Karpas-422 (cell line): ENCODE results near the gene TSNAX. TPM values are rescaled to one million over a fixed set of nuclear protein-coding genes. Genes with fewer than 3 reads are reported as not detected.

Source experiments
- DNase-seq: peaks from one replicate; pipeline ENCODE4 v3.0.0-alpha.2; 2015
- H2AFZ ChIP-seq: fragments of 200-600 bp; sonication (generic); 2 replicates; pipeline ENCODE4 v1.6.1; 2014; ENCODE audit warnings: antibody characterized with exemption, low read length, mixed read lengths
- H3K27ac ChIP-seq: fragments of 200-600 bp; sonication (generic); 2 replicates; pipeline ENCODE4 v1.5.1; 2014; ENCODE audit warnings: mild to moderate bottlenecking, low read length, moderate library complexity
- H3K27me3 ChIP-seq: fragments of 200-600 bp; sonication (generic); 2 replicates; pipeline ENCODE4 v1.6.1; 2014; ENCODE audit warnings: low read length, mixed read lengths
- H3K36me3 ChIP-seq: fragments of 200-600 bp; sonication (generic); 2 replicates; pipeline ENCODE4 v1.6.1; 2014; ENCODE audit warnings: low read length, mixed read lengths; ENCODE audit not compliant: insufficient read depth
- H3K4me1 ChIP-seq: fragments of 200-600 bp; sonication (generic); 2 replicates; pipeline ENCODE4 v1.6.1; 2014; ENCODE audit warnings: mild to moderate bottlenecking, low read length, mixed read lengths
- H3K4me2 ChIP-seq: fragments of 200-600 bp; sonication (generic); 2 replicates; pipeline ENCODE4 v1.6.1; 2014; ENCODE audit warnings: low read length, low read depth, mild to moderate bottlenecking; ENCODE audit not compliant: poor library complexity, severe bottlenecking
- H3K4me3 ChIP-seq: fragments of 200-600 bp; sonication (generic); 2 replicates; pipeline ENCODE4 v1.5.1; 2014; ENCODE audit warnings: mild to moderate bottlenecking, antibody characterized with exemption, low read length, mixed read lengths
- H3K79me2 ChIP-seq: fragments of 200-600 bp; sonication (generic); 2 replicates; pipeline ENCODE4 v1.6.1; 2014; ENCODE audit warnings: mild to moderate bottlenecking, low read length, mixed read lengths
- H3K9ac ChIP-seq: fragments of 200-600 bp; sonication (generic); 2 replicates; pipeline ENCODE4 v1.6.0; 2014; ENCODE audit warnings: low read length
- H3K9me2 ChIP-seq: fragments of 200-600 bp; sonication (generic), shearing (Covaris generic); replicated peaks from 2 replicates; pipeline ENCODE4 v1.6.0; 2014; ENCODE audit warnings: mild to moderate bottlenecking, low read length, moderate library complexity; ENCODE audit not compliant: insufficient read depth
- H3K9me3 ChIP-seq: fragments of 300-700, 200-600 bp; sonication (generic); 2 replicates; pipeline ENCODE4 v1.6.1; 2014; ENCODE audit warnings: low read length, mixed read lengths
- H4K20me1 ChIP-seq: fragments of 200-600 bp; sonication (generic); 2 replicates; pipeline ENCODE4 v1.6.1; 2014; ENCODE audit warnings: mild to moderate bottlenecking, antibody characterized with exemption, low read length, low read depth; ENCODE audit not compliant: insufficient read depth
- total RNA-seq: library from RNA; depleted of rRNA; stranded (reverse); fragments of >200 nt; shearing (Covaris generic); gene quantifications from 2 replicates; pipeline ENCODE4 v1.2.3, GENCODE V29; 2014; ENCODE audit warnings: low replicate concordance; rRNA removed

TSNAX gene
- total RNA-seq, 1 experiment from 2014 or later = 45.4 TPM

DNA sequence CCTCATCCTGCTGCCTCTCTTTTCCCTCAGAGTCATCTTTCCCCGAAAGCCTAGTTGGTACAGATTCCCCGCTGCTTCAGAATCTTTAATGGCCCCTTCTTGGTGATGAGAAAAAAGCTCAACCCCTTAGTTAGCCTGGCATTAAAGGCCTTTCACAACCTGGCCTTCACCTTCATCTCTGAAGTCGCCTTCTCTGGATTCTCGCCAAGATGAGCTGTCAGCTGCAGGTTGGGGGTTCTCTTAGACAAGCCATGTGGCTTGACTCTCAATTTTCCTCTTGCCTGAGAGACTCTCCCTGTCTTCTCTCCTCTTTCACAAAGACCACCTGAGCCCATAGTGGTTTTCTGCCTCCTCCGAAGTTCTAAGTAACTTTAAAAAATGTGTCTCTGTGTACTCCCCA, 82.6 kb downstream of the TSNAX start:
- Histone ChIP-seq H3K9me3 (no peaks in the 10 kb centered on the region), H3K36me3 (no peaks in the 10 kb centered on the region), H3K9me2 (no peaks in the 10 kb centered on the region), H4K20me1 (no peaks in the 10 kb centered on the region), H3K4me2 (peak overlapping the region; percentile 88), H3K4me3 (0 out of 2 replicates have a peak overlapping the region, but pooled peaks have one; percentile 1), H3K27me3 (no peaks in the 10 kb centered on the region), H2AFZ (no peak overlapping the region), H3K79me2 (no peaks in the 10 kb centered on the region), H3K27ac (no peak overlapping the region), H3K9ac (0 out of 2 replicates have a peak overlapping the region, but pooled peaks have one; percentile 19), H3K4me1 (peaks cover 63% of the 10 kb centered on the region)
- peak; percentile 69 for DNase-seq

DNA sequence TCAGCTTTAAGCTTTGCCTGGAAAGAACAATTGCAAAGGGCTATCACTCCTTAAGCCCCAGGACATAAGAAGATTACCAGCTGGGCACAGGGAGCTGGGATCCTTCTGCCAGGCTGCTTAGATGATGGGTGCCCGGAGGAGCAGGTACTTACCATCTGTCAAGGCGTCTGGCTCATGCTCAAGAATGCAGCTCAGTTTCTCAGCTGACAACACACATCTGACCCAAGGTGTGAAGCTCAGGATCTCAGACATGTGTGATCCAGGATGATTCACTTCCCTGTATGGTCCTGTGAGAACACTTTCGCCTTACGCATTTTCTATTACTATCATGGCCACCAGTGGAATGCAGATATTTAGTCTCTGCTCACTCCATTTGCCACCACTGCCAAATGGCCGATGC, 83.4 kb downstream of the TSNAX start:
- Histone ChIP-seq H4K20me1 (no peaks in the 10 kb centered on the region), H3K27ac (peak overlapping the region; percentile 97), H2AFZ (no peak overlapping the region; the same call in 1 of the 2 replicates), H3K4me1 (peaks cover 59% of the 10 kb centered on the region), H3K27me3 (no peaks in the 10 kb centered on the region), H3K36me3 (no peaks in the 10 kb centered on the region), H3K4me2 (peak overlapping the region; percentile 88), H3K9ac (peak overlapping the region; percentile 14; the same call in 1 of the 2 replicates), H3K4me3 (peak overlapping the region; percentile 62; the same call in 1 of the 2 replicates), H3K79me2 (no peaks in the 10 kb centered on the region), H3K9me3 (no peaks in the 10 kb centered on the region), H3K9me2 (no peaks in the 10 kb centered on the region)
- DNase-seq = peak; percentile 57

DNA sequence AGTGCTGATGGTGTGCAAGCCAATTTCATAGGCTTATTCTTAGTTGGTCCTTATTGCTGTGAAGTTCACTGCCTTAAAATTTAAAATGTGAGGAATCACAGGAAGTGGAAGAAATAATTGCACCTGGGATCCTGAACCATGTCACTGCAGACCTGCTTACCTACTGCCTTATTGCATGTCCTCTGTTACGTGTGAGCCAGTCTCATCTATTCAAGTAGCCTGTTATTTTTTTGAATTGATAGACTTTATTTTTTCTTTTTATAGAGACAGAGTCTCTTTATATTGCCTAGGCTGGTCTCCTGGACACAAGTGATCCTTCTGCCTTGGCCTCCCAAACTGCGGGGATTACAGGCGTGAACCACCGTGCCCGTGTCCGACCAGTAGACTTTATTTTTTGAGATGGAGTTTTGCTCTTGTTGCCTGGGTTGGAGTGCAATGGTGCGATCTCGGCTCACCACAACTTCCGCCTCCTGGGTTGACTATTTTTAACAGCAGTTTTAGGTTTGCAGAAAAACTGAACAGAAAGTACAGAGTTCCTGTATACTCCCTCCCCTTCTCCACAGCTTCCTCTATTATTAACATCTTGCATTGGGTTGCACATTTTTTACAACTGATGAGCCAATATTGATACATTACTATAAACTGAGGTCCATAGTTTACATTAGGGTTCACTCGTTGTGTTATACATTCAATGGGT, 84.1 kb downstream of the TSNAX start:
- Histone ChIP-seq H3K36me3 (no peaks in the 10 kb centered on the region), H3K9ac (peak overlapping the region; percentile 60), H3K4me2 (peak overlapping the region; percentile 88), H3K27ac (peak overlapping the region; percentile 97), H3K9me3 (no peaks in the 10 kb centered on the region), H3K4me3 (peak overlapping the region; percentile 62), H3K4me1 (peaks cover 53% of the 10 kb centered on the region), H4K20me1 (no peaks in the 10 kb centered on the region), H3K27me3 (no peaks in the 10 kb centered on the region), H3K79me2 (no peaks in the 10 kb centered on the region), H3K9me2 (no peaks in the 10 kb centered on the region), H2AFZ (no peak overlapping the region; the same call in 1 of the 2 replicates)
- peak; percentile 93 for DNase-seq

DNA sequence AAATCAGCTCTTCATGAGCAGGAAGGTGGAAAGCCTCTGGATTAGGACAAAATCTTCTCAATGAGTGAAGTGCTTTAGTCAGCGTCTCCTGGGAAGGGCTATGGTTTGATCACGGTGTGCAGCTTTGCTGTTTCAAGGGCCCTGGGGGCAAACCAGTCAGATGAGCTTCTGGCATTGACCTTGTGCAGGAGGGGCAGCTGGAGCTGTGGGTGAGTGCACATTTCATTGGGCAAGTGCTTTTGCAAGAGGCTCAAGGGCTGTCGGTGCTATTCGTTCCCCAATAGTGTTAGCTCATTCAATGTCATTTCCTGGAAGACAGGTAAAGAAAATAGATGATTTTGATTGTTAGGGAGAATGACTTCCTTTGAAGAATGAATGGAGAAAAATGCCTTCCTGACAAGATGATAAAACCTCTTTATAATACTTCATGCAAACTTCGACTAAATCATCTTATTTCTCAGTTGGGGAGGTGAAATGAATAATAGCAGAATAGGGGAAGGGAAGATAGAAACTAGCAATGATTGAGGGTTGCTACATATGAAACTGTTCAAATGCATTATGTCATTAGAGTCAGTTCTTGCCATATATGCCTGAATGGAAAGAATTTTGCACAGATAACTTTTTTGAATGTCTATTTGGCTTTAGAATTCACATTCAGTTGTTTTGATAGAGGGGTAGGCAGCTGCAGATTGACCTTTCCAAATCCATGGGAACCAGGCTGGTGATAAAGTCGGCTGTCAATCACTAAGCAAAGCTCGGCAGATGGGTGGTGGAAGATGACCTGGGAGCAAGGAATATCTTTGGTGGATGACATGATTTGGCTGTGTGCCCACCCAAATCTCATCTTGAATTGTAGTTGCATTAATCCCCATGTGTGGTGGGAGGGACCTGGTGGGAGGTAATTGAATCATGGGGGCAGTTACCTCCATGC, 85.2 kb downstream of the TSNAX start:
- Histone ChIP-seq H3K4me2 (peak overlapping the region; percentile 88), H2AFZ (no peak overlapping the region), H3K9me3 (no peaks in the 10 kb centered on the region), H3K36me3 (no peaks in the 10 kb centered on the region), H4K20me1 (no peaks in the 10 kb centered on the region), H3K9ac (peak overlapping the region; percentile 60), H3K27ac (peak overlapping the region; percentile 97), H3K9me2 (no peaks in the 10 kb centered on the region), H3K79me2 (no peaks in the 10 kb centered on the region), H3K27me3 (no peaks in the 10 kb centered on the region), H3K4me3 (peak overlapping the region; percentile 62), H3K4me1 (peaks cover 45% of the 10 kb centered on the region)
- peak; percentile 94 for DNase-seq

Other genes starting within 250 kb of the TSNAX start
- 12.1 and 12.6 TPM in 2 replicates for gene EXOC8, start 190.8 kb upstream of the TSNAX start, total RNA-seq
- 17.4 and 18.9 TPM in 2 replicates for gene SPRTN, start 190.4 kb upstream of the TSNAX start, total RNA-seq
- 48.3 and 59.0 TPM in 2 replicates for gene EGLN1, start 106.4 kb upstream of the TSNAX start, total RNA-seq
- gene DISC1, start 98.1 kb downstream of the TSNAX start, total RNA-seq = 4.3 and 6.4 TPM in 2 replicates